H1 (cell line): Measurements from ENCODE around the gene TSC22D4. TPM values are rescaled to one million over a fixed set of nuclear protein-coding genes. Genes with fewer than 3 reads are reported as not detected.

Experiments
- BRCA1 ChIP-seq: IDR thresholded peaks from 2 replicates; pipeline ENCODE4 v1.6.1; 2012; ENCODE audit warnings: low read depth, low read length, improper control_type of control experiment
- EZH2 ChIP-seq: fragments of 200-600 bp; sonication (generic); IDR thresholded peaks from 2 replicates; pipeline ENCODE4 v1.7.1; 2012; ENCODE audit warnings: low read depth, mild to moderate bottlenecking, moderate library complexity, low read length, inconsistent platforms; ENCODE audit not compliant: severe bottlenecking
- HDAC6 ChIP-seq: IDR thresholded peaks from one replicate; pipeline ENCODE4 v1.7.1; 2012; ENCODE audit warnings: low read depth, mild to moderate bottlenecking, inconsistent platforms, low read length, moderate library complexity
- SIN3A ChIP-seq, 2 experiments: IDR thresholded peaks in 1 of 2; conservative IDR thresholded peaks in 1 of 2; 2 replicates each; pipeline ENCODE4 v1.6.1; 2011 to 2012; ENCODE audit warnings: low read length in 2 of 2, improper control_type of control experiment in 1 of 2, low read depth in 1 of 2, mild to moderate bottlenecking in 1 of 2
- SP4 ChIP-seq: IDR thresholded peaks from 2 replicates; pipeline ENCODE4 v1.6.1; 2012; ENCODE audit warnings: low read length, inconsistent platforms
- polyA plus RNA-seq, 7 experiments: library from polyadenylated mRNA; depleted of rRNA in 3 of 7; stranded (reverse) in 5 of 7; unstranded in 2 of 7; fragments of >200 nt in 5 of 7; fragments of 200-250 nt in 2 of 7; gene quantifications; 1 replicate in 5 of 7; 2 replicates in 1 of 7; 4 replicates in 1 of 7; pipeline versions ENCODE4 v1.2.1 to v1.2.3, GENCODE V29; 2011 to 2013; ENCODE audit warnings: missing spikeins in 2 of 7, mixed read lengths in 2 of 7
- total RNA-seq: library from RNA; stranded (reverse); fragmentation: NEBNext Ultra II Directional; extraction: Animal tissue kit (Norgen Biotek cat#: 25700); gene quantifications from 2 replicates; pipeline ENCODE4 v1.2.1, GENCODE V29; 2021

Gene TSC22D4
- total and polyA plus RNA-seq, 2 of the 8 experiments (the other 6 are each of a cell fraction or from before 2014, with no cell fraction given), result 13.2 to 20.3 TPM

GRCh38 chr7:100437150-100438100 lies 41.6 kb downstream of the TSC22D4 start (continued):
- no peak for TF ChIP-seq EZH2
- no peak for TF ChIP-seq BRCA1
- no peak for TF ChIP-seq SP4
- no peak for TF ChIP-seq SIN3A (conservative IDR thresholded peaks at IDR 0.05 in 1 of 2, IDR thresholded peaks at IDR 0.05 in 1 of 2; ENCODE audit: low read depth in 1 of 2, low read length in 2 of 2)
- no peak for TF ChIP-seq HDAC6
- TF ChIP-seq, all 59 proteins: peak for 0
